Heart left ventricle (tissue), 13 donors: ENCODE measurements around the gene MCF2L.

ENCODE experiments used
- CTCF ChIP-seq, 12 donors: fragments of 200-600 bp; sonication (generic) in 4 of 12; IDR thresholded peaks; one replicate each; pipeline versions ENCODE4 v1.5.0 to v1.8.0; 2018 to 2022; ENCODE audit warnings: antibody characterized with exemption in 12 of 12, mild to moderate bottlenecking in 5 of 12
- POLR2A ChIP-seq, 2 donors: fragments of 450-650 bp; IDR thresholded peaks; one replicate each; pipeline ENCODE4 v1.6.1; 2017; ENCODE audit warnings: antibody characterized with exemption in 2 of 2, mild to moderate bottlenecking in 2 of 2, moderate library complexity in 2 of 2
- donor health status: ischemic (EF 13 %, LVEDD 7.1; RV severe dilation, severe dysfunction).
- donor health status: DM: no; HTN: yes; CAD: no.
- donor health status: DM: no; HTN: no; CAD: no.
- donor health status: ischemic (EF 25% LVEDD 6.9; RV normal size, moderate dysfunction).
- donor health status: ischemic (EF 25% LVEDD 5.7; RV mildly dilated, moderate dysfunction).
- donor health status: ischemic (EF 35%, LVEDD 5.7; RV mildly dilated, moderate dysfunction).
- donor health status: nonischemic (EF 11% LVEDD 7.7; RV severe dilation, severe dysfunction).
- donor health status: DM: yes; HTN: yes; CAD: no.
- donor health status: PGD.
- donor health status: ischemic (EF 29% LVEDD 5.4; RV normal size, mild dysfunction).
- donor health status: nonischemic (EF 23%, LVEDD 6.1; RV moderate dilation, normal function).

GRCh38 chr13:113091891-113092775 is 123.1 kb downstream of the MCF2L start:
- TF ChIP-seq POLR2A (IDR thresholded peaks at IDR 0.05) = no peak
- TF ChIP-seq CTCF (IDR thresholded peaks at IDR 0.05) = no peak
